ENCODE data around the gene WRNIP1.

WRNIP1 gene

DNA sequence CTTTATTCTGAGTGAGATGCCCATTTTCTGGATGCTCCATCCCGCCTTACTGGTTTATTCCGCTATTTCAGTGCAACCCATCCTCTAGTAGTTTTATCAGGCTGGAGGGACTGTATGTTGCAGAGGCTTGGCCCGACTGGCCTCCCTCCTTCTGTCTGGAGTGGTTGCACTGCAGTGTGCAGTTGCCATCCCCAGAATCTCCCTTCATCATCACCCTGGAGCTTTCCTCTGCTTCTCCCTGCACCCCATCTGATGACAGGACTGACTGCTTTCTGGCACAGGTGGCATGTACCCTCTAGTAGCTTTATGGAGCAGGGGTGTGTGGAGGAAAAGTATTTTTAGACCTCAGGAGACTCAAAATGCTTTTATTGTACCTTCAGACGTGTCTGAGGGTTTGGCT is 21.1 kb downstream of the WRNIP1 start:
- no peak for DNase-seq
- Histone ChIP-seq H3K36me3 (peaks cover 6 to 40% (median 13%) of the 10 kb centered on the region in 3 donors), H3K27me3 (no peaks in the 10 kb centered on the region), H3K9me3 (no peaks in the 10 kb centered on the region), H3K27ac (no peak overlapping the region), H3K4me1 (peaks cover 0 to 35% (median 11%) of the 10 kb centered on the region in 4 donors), H3K4me3 (no peak overlapping the region)
- intact Hi-C loops (cut with DNase I; ENCODE audit: low total_unique reads), result no loop called here
- TF ChIP-seq, protein P1, sequence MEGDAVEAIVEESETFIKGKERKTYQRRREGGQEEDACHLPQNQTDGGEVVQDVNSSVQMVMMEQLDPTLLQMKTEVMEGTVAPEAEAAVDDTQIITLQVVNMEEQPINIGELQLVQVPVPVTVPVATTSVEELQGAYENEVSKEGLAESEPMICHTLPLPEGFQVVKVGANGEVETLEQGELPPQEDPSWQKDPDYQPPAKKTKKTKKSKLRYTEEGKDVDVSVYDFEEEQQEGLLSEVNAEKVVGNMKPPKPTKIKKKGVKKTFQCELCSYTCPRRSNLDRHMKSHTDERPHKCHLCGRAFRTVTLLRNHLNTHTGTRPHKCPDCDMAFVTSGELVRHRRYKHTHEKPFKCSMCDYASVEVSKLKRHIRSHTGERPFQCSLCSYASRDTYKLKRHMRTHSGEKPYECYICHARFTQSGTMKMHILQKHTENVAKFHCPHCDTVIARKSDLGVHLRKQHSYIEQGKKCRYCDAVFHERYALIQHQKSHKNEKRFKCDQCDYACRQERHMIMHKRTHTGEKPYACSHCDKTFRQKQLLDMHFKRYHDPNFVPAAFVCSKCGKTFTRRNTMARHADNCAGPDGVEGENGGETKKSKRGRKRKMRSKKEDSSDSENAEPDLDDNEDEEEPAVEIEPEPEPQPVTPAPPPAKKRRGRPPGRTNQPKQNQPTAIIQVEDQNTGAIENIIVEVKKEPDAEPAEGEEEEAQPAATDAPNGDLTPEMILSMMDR (IDR thresholded peaks at IDR 0.05), result no peak

DNA sequence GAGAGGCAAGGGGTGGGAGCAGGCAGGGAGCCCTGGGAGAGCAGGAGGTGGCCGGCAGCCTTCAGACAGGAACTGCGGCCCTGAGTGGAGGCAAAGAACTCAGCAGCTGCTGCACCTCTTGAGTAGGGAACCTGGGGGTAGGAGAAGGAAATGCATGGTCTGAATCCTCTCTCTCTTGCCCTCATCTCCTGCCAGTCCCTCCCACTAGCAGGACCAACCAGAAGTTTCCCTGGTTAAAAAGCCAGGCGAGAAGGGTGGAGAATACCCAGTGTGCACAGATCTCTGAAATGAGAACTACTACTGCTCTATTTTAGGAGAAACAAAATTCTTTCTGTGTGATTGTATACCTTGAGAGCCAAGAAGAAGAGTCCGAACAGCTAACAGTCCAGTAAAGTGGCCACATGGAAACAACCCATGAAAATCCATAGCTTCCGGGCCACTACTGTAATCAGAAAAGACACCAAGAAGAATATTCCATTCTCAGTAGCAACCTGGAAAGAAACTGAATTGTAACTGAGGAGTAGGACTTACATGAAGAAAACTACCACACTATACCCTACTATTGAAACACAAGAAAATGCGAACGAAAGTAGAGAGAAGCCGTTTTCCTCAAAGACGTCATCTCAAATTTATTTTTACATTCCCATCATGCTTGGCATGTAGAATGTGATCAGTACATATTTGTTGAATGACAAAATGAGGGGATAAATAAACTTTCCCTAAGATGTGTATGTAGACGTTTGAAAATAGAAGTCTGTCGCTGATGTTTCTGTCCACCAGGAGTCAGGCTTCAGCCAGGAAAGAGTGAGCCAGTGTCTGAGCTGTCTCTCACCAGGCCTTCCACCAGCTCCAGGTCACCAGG is 25.6 kb downstream of the WRNIP1 start:
- Histone ChIP-seq H3K27ac (peak overlapping the region; percentile 77 to 82), H3K4me3 (peak overlapping the region; percentile 31 to 33), H3K4me1 (peaks cover 0 to 50% (median 24%) of the 10 kb centered on the region in 4 donors), H3K27me3 (no peaks in the 10 kb centered on the region), H3K36me3 (peaks cover 0 to 9% (median 0%) of the 10 kb centered on the region in 3 donors), H3K9me3 (no peaks in the 10 kb centered on the region)
- DNase-seq, result peak; percentile 76 to 84
- intact Hi-C loops (cut with DNase I; ENCODE audit: low total_unique reads), result loop anchor here (5.0 kb wide), 2 partner anchors 51 to 141 kb away; partner anchors contain the start of gene SERPINB1
- TF ChIP-seq, protein P1 (IDR thresholded peaks at IDR 0.05), result peak; percentile 76 to 89

DNA sequence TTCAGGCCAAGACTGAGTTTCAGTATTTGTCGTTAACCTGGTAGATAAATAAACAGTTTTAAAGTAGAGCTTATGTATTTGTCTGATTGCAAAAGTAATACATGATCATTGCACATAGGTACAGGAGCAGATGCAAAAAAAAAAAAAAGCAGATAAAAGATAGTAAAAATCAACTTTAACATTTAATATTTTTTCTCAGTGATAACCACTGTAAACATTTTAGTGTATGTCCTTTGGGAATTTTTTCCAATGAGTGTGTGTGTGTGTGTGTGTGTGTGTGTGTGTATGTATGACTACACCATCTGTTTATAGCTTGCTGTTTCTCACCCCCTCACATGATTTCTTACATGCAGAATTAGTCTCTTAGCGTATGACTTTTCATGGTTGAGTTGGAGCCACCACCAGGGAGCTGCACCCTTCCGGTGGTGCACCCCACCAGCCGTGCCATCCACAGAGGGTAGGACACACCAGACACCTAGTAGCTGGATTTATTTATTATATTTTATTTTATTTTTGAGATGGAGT is 26.3 kb downstream of the WRNIP1 start:
- TF ChIP-seq, protein P1 (IDR thresholded peaks at IDR 0.05), result no peak
- H3K36me3 ChIP-seq, result peaks cover 0 to 4% (median 0%) of the 10 kb centered on the region in 3 donors
- H3K27ac ChIP-seq, result peak overlapping the region; percentile 77 to 82
- DNase-seq, result no peak
- H3K4me3 ChIP-seq, result peak overlapping the region in 1 of 2 donors; percentile 33
- intact Hi-C loops (cut with DNase I; ENCODE audit: low total_unique reads), result loop anchor here (5.0 kb wide), 2 partner anchors 51 to 141 kb away; partner anchors contain the start of gene SERPINB1
- H3K4me1 ChIP-seq, result peaks cover 0 to 50% (median 24%) of the 10 kb centered on the region in 4 donors
- no peaks in the 10 kb centered on the region for H3K9me3 ChIP-seq
- H3K27me3 ChIP-seq, result no peaks in the 10 kb centered on the region

DNA sequence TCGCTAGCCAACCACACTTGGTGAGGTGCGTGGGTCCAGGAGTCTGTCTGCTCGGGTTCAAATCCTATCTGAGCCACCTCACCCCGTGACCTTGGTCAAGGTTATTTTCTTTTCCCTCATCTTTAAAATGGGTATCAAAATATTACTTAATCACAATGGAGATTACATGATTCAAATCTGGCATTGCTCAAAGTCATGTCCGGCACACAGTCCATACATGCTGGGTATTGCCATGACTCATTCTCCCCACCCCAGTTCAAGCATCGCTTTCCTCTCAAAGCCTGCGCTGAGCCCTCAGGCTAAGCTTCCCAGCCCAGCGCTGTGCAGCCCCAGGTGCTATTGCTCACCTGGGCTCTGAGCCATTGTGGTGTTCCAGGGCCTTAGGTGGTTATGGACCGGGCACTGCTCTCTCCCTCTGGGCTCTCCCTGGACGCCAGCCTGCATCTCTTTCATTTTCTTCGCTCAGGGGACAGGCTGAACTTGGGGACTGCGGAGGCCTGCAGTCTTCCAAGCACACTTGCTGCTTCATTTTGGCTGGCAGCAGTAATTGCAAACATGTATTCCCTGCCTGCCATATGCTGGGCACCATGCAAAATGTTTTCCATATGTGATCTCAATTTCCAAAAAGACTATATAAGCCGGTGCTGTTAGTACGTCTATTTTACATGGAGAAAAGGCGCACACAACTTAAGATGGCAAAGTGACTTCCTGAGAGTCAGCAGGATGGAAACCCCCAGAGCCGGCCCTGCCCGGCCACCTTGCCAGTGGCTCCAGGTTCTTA is 27.3 kb downstream of the WRNIP1 start:
- Histone ChIP-seq H3K9me3 (no peaks in the 10 kb centered on the region), H3K27ac (peak overlapping the region; percentile 77 to 82), H3K36me3 (peaks cover 0 to 4% (median 0%) of the 10 kb centered on the region in 3 donors), H3K4me1 (peaks cover 0 to 50% (median 27%) of the 10 kb centered on the region in 4 donors), H3K4me3 (no peak overlapping the region), H3K27me3 (no peaks in the 10 kb centered on the region)
- intact Hi-C loops (cut with DNase I; ENCODE audit: low total_unique reads), result loop anchor here (5.0 kb wide), 2 partner anchors 50 to 140 kb away; partner anchors contain the start of gene SERPINB1
- DNase-seq, result no peak
- TF ChIP-seq, protein P1 (IDR thresholded peaks at IDR 0.05), result no peak

DNA sequence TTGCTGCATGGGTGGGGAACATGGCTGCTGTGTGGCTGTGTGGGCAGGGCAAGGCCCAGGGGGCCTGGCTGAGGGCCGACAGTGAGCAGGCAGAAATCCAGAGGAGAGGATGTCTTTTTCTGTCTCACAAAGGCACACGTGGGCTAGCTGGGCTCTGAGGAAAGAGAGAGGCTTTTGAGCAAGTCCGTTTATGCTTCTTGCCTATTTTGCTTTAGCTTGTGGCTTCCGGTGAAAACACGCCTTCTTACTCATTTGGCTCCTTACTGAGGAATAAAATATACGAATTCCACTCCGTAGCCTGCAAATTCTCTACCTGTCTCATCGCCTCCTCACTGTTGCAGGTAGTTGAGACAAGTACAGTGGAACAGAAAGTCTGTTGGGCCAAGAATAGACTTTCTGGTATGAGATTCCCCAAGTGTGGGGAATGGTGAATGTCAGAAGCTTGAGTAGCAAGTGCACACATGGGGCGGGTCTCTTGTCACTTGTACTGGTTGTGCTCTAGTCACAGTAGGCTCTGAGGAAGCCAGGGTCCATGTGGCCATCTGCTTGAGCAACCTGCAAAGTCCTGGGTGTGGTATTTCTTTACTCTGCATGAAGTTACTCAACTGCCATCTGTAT is 28.4 kb downstream of the WRNIP1 start:
- TF ChIP-seq, protein P1 (IDR thresholded peaks at IDR 0.05), result no peak
- Histone ChIP-seq H3K27ac (peak overlapping the region; percentile 77 to 82), H3K9me3 (no peaks in the 10 kb centered on the region), H3K27me3 (no peaks in the 10 kb centered on the region), H3K36me3 (no peaks in the 10 kb centered on the region), H3K4me3 (no peak overlapping the region), H3K4me1 (peaks cover 0 to 50% (median 29%) of the 10 kb centered on the region in 4 donors)
- intact Hi-C loops (cut with DNase I; ENCODE audit: low total_unique reads), result loop anchor here (5.0 kb wide), 2 partner anchors 49 to 139 kb away; partner anchors contain the start of gene SERPINB1
- no peak for DNase-seq

All from tibial artery (tissue), 4 donors.